ENCODE results near the gene DAB2.

DAB2 gene

DNA sequence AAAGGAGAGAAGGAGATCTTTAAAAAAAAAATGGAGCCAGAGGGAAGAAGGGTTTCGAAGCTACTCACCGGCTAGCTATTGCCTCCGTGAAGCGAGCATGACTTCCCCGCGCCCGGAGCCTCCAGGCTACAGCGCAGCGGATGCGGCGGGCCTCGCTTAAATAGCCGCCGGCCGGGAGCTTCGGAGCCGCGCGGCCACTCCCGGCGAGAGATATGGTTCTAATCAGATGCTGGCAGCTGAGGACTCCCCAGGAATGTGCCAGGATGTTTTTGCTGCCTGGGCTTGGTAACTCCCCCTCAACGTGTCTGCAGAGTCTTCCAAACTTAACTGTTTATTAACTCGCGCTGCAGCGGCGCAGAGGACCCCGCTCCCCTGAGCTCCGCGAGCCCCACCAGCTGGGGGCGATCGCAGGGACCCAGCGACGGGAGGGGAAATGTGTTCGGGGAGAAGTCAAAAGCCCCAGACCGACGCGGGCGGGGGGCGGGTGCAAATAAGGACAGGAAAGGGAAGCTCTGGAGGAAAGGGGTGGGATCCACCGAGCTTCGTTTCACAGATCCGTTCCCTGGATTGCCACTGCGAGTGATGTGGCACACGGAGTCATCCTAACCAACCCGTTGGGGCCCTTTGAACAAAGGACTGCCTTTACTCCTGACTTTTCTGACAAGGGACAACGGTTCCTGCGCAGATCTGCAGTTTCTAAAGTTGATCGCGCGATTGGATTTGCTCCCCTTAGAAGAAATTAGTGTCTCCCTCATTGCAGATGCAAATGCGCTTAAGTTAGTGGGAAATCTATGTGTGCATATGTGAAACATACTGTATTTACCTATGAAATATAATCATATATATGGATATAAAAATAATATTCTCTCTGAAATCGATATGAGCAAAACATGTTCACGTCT is at the start of gene DAB2:
Gene DAB2 (minus strand): TSS at position 245 of the 902 bp plus-strand sequence. CDS start 30,660 bp downstream, outside the sequence.
- no peak for DNase-seq (ENCODE audit: low spot score)

DNA sequence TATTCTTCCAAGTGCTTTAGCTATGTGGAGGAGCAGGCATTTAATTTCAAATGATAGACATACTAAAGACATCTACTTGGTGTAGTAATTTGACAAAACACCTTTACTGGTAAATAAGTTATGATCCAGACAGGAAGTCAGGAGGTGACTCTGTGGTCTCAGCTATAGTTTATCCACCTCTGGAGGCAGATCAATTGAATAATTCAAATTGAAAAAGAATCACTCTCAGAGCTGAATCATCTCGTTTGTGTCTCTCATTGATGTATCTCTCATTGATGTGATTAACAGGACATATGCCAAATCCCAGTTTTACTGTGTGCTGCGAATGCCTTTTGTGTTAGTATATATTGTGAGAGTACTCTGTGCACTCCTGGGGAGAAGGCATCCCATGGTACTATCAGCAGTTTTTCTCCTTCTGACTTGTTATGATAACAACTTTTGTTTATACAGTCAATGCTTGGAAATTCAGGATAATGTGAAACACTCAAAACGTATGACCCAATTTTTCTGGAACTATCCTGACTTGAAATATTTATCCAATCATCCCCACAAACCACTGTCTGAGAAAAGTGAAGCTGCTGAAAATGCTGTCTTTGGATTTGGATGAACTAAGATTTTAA is 48.5 kb upstream of the DAB2 start:
- DNase-seq (ENCODE audit: low spot score): no peak

DNA sequence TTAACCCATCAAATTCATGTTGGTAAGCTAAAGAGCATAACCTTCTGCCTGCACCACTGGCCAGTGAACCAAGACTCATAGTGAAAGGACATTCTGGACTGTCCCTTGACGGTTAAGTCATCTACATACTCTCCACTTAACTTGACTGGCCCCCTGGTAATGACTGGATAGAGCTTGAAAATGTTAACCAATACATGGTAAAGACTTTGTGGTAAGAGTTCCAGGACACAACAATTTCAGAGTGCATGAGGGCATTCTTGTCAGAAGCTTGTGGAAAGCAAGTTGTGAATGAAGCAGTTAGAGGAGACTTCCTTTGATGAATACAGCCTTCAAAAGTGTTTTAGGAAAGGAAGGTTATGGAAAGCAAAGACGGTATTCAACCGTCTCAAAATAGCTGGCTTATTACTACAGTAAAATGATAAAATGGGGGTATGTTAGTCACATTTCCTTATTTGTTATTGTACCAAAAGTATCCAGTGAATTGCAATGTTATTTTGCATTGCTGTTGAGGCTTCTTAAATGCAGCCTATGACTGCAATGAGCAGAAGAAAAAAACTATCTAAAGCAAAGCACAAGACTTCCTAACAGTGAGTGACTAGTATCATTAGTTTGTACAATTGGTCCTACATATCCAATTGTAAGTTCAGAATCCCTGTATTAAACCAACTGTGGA is 47.2 kb upstream of the DAB2 start:
- no peak for DNase-seq (ENCODE audit: low spot score)

- DNase-seq (ENCODE audit: low spot score): no peak
Measured at GRCh38 chr5:39470811-39471210, 46.0 kb upstream of the DAB2 start.

- DNase-seq (ENCODE audit: low spot score): no peak
Measured at GRCh38 chr5:39469777-39470415, 45.1 kb upstream of the DAB2 start.

- no peak for DNase-seq (ENCODE audit: low spot score)
Measured at GRCh38 chr5:39469176-39469575, 44.4 kb upstream of the DAB2 start.

GRCh38 chr5:39466846-39467245 is 42.1 kb upstream of the DAB2 start:
- no peak for DNase-seq (ENCODE audit: low spot score)

GRCh38 chr5:39465843-39466242 is 41.1 kb upstream of the DAB2 start:
- no peak for DNase-seq (ENCODE audit: low spot score)

DNA sequence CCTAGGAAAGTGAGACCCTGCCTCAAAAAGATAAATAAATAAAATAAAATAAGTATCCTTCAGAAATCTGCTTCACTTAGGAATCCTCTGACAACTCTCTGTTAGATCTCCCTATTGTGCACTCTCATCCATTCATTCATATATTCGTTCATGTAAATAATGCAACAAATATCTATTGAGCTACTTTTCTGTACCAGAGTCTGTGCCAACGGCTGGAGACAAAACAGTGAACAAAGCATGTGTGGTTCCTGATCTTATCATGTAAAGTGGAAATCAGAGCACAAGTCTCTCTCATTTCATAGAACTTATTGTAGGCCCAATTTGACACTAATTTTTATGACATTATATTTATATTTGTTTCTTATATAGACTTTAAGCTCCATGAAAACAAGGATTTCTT is 40.3 kb upstream of the DAB2 start:
- no peak for DNase-seq (ENCODE audit: low spot score)

DNA sequence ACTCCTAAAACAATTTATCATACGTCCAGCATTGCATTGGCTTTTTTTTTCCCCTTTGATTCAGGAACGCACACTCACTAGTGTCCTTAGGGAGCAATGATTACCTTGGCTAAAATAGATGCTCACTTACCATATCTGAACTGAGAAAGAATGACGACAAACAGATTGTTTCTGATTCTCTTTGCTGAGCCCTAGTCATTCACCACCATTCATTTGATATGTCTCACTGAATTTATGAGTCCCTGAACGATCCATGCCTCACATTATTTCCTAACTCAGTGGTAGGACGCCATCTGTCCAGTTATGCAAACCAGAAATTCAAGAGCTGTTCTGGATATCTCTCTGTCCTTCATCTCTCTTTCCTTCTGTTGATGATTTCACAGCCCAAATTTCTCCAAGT is 39.3 kb upstream of the DAB2 start:
- DNase-seq (ENCODE audit: low spot score): no peak

- DNase-seq (ENCODE audit: low spot score): no peak
Measured at GRCh38 chr5:39462211-39462610, 37.4 kb upstream of the DAB2 start.

DNA sequence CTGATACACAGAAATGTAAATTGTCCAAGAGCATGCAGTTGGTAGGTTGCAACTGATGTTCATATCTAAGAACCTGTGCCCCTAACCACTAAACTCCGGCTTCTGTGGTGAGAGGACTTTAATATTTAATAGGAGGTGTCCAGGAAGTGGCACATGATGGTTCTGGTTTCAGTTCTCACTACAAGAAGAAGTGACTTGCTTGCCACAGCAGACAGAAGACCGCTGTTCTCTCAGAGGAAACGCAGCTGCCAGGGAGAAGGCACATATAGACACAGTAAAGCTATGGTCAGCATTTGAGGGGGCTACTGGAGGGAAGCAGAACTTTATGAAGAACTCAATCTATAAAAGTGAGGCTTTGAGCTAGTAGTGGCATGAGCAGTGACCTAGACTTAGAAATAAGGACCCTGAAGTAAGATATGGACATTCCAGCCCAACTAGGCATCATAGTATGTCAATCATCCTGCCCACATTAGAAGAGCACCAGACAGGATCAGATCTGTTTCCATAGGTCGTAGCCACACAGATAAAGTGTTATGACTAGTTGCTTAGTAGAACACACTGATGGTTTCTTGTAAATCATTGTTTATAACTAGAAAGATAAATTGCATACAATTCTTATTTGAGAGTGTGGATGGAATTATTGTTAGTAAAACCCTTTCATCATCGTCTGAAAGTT is 36.4 kb upstream of the DAB2 start:
- no peak for DNase-seq (ENCODE audit: low spot score)

GRCh38 chr5:39459907-39460306 is 35.1 kb upstream of the DAB2 start:
- no peak for DNase-seq (ENCODE audit: low spot score)

- no peak for DNase-seq (ENCODE audit: low spot score)
Measured at GRCh38 chr5:39459071-39459470, 34.3 kb upstream of the DAB2 start.

GRCh38 chr5:39455645-39456044 is 30.9 kb upstream of the DAB2 start:
- DNase-seq (ENCODE audit: low spot score): no peak

DNA sequence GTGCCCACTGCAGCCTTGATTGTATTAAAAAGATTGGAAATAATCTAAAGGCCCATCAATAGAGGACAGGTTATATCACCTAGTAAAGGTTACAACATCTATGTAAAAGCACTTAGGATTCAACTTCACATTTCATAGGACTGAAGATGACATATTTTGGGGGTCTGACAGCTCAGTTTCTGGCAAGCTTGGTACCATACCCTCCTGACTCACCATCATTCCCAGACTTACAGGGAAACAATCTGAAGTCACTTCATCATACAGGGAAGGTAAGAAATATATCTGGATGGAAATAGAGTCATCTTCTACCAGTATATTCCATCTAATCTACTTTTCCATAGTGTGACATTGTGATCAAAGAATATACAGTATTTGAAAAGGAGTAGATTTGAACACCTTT is 28.8 kb upstream of the DAB2 start:
- DNase-seq (ENCODE audit: low spot score): no peak

DNA sequence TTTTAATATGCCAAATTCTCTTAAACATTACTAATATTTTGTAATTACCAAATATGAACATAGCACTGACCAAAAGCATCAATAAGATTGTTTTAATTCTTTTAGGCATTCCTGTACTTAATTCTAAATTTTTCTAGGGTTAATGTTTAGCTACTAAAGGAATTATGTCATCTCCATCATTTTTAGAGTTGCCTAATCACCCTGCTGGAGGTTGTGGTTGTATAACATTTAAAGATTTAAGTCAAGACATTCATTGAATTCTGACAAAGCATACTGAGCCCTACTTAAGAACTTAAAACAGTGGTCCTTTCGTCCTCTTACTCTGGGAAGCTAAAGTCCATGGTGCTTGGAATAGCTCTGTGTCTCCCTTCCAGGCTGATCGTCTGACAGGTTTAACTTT is 28.1 kb upstream of the DAB2 start:
- DNase-seq (ENCODE audit: low spot score): no peak

DNA sequence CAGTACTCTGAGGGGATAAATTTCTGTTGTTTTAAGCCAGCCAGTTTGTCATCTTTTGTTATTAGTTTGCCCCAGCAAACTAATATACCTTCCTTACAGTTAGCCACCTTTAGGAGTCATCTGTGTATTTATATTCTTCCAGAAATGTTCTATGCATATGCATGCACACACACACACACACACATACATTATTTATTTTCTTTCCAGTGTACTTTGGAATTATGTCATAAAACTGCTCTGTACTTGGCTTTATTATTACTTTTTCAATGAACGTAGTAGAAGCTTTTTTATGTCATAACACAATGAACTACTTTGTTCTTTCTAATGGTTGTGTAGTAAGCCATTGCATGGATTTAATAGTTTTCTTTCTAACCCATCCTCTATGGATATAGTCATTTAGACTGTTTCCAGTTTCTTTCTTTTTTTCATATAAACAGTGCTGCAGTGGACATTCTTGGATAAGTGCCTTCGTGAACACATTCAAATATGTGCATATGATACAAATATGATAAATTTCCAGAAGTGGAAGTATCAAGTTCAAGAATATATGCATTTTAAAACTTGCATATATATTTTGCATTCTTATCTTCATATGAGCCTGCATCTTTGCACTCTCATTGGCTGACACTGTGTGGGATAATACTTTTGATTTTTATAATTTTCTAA is 26.6 kb upstream of the DAB2 start:
- no peak for DNase-seq (ENCODE audit: low spot score)

- no peak for DNase-seq (ENCODE audit: low spot score)
Measured at GRCh38 chr5:39450487-39450886, 25.7 kb upstream of the DAB2 start.

GRCh38 chr5:39449591-39449990 is 24.8 kb upstream of the DAB2 start:
- DNase-seq (ENCODE audit: low spot score): no peak

DNA sequence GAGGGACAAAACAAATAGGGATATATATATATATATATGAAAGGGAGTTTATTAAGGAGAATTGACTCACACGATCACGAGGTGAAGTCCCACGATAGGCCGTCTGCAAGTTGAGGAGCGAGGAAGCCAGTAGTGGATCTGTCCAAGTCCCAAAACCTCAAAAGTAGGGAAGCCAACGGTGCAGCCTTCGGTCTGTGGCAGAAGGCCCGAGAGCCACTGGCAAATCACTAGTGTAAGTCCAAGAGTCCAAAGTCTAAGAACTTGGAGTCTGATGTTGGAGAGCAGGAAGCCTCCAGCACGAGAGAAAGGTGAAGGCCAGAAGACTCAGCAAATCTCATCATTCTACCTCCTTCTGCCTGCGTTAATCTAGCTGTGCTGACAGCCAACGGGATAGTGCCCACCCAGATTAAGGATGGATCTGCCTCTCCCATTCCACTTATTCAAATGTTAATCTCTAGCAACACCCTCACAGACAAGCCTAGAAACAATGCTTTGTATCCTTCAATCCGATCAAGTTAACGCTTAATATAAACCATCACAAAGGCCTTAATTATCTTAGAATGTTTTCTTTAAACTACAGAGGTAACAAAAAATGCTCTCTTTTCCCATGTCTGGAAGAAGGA is 23.8 kb upstream of the DAB2 start:
- DNase-seq (ENCODE audit: low spot score): no peak
